Measurements from ENCODE around the gene SH3PXD2A. TPM values are rescaled to one million over a fixed set of nuclear protein-coding genes. Genes with fewer than 3 reads are reported as not detected.

Gene SH3PXD2A
- total and polyA plus RNA-seq, 10 donors = 2.6 to 50.0 (median 35.2) TPM

DNA sequence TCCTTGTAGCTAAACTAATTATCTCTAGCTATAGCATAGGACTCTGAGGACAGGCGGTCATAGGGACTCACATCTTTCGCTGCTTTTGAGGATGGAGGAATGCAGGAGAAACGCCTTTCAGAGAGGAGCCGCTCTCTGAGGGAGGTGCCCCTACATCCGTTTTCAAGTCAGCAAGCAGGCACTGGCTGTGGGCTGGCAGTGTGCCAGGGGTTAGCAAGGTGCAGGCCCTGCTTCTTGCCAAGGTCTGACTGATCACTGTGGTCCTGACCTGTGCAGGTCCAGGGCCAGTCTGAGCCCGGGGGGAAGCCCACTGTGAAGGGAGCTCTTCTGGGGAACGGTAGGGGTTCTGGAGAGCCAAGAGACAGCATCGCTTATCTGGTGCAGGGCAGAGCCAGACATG, 89.4 kb downstream of the SH3PXD2A start:
- H3K4me3 ChIP-seq = no peak overlapping the region
- H3K27ac ChIP-seq = peak overlapping the region in 2 of 8 donors; percentile 2 to 34
- 45 to 57% (median 50%) methylated on average over 8 of the region's 8 CpGs for WGBS, 5 donors
- H3K9me3 ChIP-seq = no peaks in the 10 kb centered on the region
- DNase-seq = peak; percentile 92
- H3K27me3 ChIP-seq (replicated peaks in 1 of 7) = no peaks in the 10 kb centered on the region
- peaks cover 17 to 82% (median 50%) of the 10 kb centered on the region in 6 donors for H3K4me1 ChIP-seq
- peaks cover 0 to 3% (median 0%) of the 10 kb centered on the region in 6 donors for H3K36me3 ChIP-seq
- intact Hi-C loops (cut with DNase I; ENCODE audit: low total_unique reads) = no loop called here
- no peak for TF ChIP-seq POLR2A (IDR thresholded peaks at IDR 0.05)
- TF ChIP-seq, protein P1, sequence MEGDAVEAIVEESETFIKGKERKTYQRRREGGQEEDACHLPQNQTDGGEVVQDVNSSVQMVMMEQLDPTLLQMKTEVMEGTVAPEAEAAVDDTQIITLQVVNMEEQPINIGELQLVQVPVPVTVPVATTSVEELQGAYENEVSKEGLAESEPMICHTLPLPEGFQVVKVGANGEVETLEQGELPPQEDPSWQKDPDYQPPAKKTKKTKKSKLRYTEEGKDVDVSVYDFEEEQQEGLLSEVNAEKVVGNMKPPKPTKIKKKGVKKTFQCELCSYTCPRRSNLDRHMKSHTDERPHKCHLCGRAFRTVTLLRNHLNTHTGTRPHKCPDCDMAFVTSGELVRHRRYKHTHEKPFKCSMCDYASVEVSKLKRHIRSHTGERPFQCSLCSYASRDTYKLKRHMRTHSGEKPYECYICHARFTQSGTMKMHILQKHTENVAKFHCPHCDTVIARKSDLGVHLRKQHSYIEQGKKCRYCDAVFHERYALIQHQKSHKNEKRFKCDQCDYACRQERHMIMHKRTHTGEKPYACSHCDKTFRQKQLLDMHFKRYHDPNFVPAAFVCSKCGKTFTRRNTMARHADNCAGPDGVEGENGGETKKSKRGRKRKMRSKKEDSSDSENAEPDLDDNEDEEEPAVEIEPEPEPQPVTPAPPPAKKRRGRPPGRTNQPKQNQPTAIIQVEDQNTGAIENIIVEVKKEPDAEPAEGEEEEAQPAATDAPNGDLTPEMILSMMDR (IDR thresholded peaks at IDR 0.05 in 8 of 11, conservative IDR thresholded peaks at IDR 0.05 in 3 of 11) = no peak
- peak; percentile 46 to 50 (median 47) for TF ChIP-seq POLR2AphosphoS5 (IDR thresholded peaks at IDR 0.05)

DNA sequence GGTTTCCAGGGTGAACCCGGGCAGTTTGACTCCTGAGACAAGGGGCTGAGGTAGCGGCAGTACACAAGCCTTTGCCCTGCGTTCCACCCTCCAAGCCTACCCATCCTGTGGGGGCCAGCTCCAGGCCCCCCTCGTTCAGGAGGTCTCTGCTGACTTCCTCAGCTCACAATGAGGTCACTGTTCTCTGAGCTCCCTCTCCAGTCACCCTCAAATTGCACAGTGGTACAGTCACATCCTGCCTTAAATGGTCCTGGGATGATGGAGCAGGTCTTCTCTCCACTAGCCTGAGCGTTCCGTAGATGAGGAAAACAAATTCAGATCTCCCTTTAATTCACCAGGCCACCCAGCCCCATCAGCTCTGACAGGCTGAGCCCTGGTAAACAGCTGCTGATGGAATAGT, 90.2 kb downstream of the SH3PXD2A start:
- intact Hi-C loops (cut with DNase I; ENCODE audit: low total_unique reads) = no loop called here
- no peak overlapping the region for H3K4me3 ChIP-seq
- TF ChIP-seq, protein P1 (IDR thresholded peaks at IDR 0.05 in 8 of 11, conservative IDR thresholded peaks at IDR 0.05 in 3 of 11) = no peak
- no peak for TF ChIP-seq POLR2A (IDR thresholded peaks at IDR 0.05)
- TF ChIP-seq POLR2AphosphoS5 (IDR thresholded peaks at IDR 0.05) = no peak
- H3K27me3 ChIP-seq (replicated peaks in 1 of 7) = no peaks in the 10 kb centered on the region
- peak overlapping the region in 2 of 8 donors; percentile 2 to 34 for H3K27ac ChIP-seq
- H3K9me3 ChIP-seq = no peaks in the 10 kb centered on the region
- H3K4me1 ChIP-seq = peaks cover 22 to 84% (median 56%) of the 10 kb centered on the region in 6 donors
- 51 to 78% (median 71%) methylated on average over 5 to 6 of the region's 6 CpGs for WGBS, 5 donors
- H3K36me3 ChIP-seq = peaks cover 0 to 3% (median 0%) of the 10 kb centered on the region in 6 donors
- DNase-seq = no peak

GRCh38 chr10:103764296-103765088, 90.9 kb downstream of the SH3PXD2A start:
- Histone ChIP-seq H3K27ac (peak overlapping the region in 7 of 8 donors; percentile 15 to 70 (median 24)), H3K4me1 (peaks cover 28 to 89% (median 62%) of the 10 kb centered on the region in 6 donors), H3K9me3 (no peaks in the 10 kb centered on the region), H3K4me3 (no peak overlapping the region), H3K27me3 (replicated peaks in 1 of 7) (no peaks in the 10 kb centered on the region), H3K36me3 (peaks cover 0 to 3% (median 0%) of the 10 kb centered on the region in 6 donors)
- intact Hi-C loops (cut with DNase I; ENCODE audit: low total_unique reads) = no loop called here
- 82 to 87% (median 86%) methylated on average over 7 of the region's 7 CpGs for WGBS, 5 donors
- TF ChIP-seq, protein P1 (IDR thresholded peaks at IDR 0.05 in 8 of 11, conservative IDR thresholded peaks at IDR 0.05 in 3 of 11) = no peak
- TF ChIP-seq POLR2A (IDR thresholded peaks at IDR 0.05) (no peak), POLR2AphosphoS5 (IDR thresholded peaks at IDR 0.05) (no peak)
- no peak for DNase-seq
